Loucy (cell line): ENCODE measurements around the gene MAP4K2.

Source experiments
- EZH2phosphoT487 ChIP-seq: fragments of 200-600 bp; IDR thresholded peaks from 2 replicates; pipeline ENCODE4 v1.6.1; 2018; ENCODE audit warnings: antibody characterized with exemption, mild to moderate bottlenecking, moderate library complexity, borderline replicate concordance
- TF ChIP-seq, protein P1 (sequence below): fragments of 200-600 bp; sonication (generic); conservative IDR thresholded peaks from 2 replicates; pipeline ENCODE4 v1.5.1; 2014; ENCODE audit warnings: mild to moderate bottlenecking, antibody characterized with exemption, low read length

DNA sequence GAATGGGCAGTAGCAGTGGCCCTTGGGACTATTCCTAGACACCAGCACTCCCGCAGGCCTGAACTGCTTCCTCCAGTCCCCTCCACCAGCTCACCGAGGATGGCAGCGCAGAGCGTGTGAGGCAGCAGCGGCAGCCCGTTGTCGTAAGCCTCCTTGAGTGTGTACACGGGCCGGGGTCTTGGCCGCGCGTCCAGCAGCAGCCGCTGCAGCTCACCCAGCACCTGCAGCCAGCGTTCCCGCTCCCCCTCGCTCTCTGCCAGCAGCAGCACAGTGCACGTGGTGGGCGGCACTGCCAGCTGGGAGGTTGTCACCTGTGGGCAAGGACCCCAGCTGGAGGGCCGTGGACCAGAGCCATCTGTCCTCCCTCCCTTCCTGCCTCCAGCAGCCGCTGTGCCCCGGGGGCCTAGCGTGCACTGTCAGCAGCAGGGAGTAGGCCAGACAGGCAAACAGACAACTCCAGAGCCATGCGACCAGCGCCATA is 28.4 kb upstream of the MAP4K2 start:
- TF ChIP-seq, protein P1, sequence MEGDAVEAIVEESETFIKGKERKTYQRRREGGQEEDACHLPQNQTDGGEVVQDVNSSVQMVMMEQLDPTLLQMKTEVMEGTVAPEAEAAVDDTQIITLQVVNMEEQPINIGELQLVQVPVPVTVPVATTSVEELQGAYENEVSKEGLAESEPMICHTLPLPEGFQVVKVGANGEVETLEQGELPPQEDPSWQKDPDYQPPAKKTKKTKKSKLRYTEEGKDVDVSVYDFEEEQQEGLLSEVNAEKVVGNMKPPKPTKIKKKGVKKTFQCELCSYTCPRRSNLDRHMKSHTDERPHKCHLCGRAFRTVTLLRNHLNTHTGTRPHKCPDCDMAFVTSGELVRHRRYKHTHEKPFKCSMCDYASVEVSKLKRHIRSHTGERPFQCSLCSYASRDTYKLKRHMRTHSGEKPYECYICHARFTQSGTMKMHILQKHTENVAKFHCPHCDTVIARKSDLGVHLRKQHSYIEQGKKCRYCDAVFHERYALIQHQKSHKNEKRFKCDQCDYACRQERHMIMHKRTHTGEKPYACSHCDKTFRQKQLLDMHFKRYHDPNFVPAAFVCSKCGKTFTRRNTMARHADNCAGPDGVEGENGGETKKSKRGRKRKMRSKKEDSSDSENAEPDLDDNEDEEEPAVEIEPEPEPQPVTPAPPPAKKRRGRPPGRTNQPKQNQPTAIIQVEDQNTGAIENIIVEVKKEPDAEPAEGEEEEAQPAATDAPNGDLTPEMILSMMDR, result no peak
- TF ChIP-seq EZH2phosphoT487, result no peak
